HepG2 (cell line): Measurements from ENCODE around the gene STEAP1. TPM values are rescaled to one million over a fixed set of nuclear protein-coding genes. Genes with fewer than 3 reads are reported as not detected.
"Not testable (repeated sequence)": the region's sequence is repeated elsewhere in the genome, so short reads cannot be mapped to it uniquely, and the experiment has no call there.

Experiments
- ATAC-seq: fragments of 200-7000 bp; cut with Tn5 transposase; 3 replicates; pipeline ENCODE4 v1.9.1; 2020; ENCODE audit warnings: mild to moderate bottlenecking, moderate library complexity
- BruUV-seq: library from RNA; stranded (reverse); fragments of 400-500 nt; replicated peaks from 2 replicates; lab custom pipeline; 2021; lab: Mats Ljungman, UMichigan
- CTCF ChIA-PET: fragments of 300-600 bp; formaldehyde crosslinking; extraction: SDS; loops from one replicate; lab custom pipeline; 2021; ENCODE audit warnings: low total read pairs, inconsistent platforms, low intra/inter-chr PET ratio; lab: Yijun Ruan, JAX
- POLR2A ChIA-PET: fragments of 350-600 bp; sonication (Branson Sonifier 250); formaldehyde crosslinking; loops from one replicate; lab custom pipeline; 2020; ENCODE audit warnings: antibody characterized with exemption, inconsistent platforms; lab: Yijun Ruan, JAX
- DNase-seq: peaks from one replicate; pipeline ENCODE4 v3.0.0-alpha.2; 2015; ENCODE audit warnings: low spot score
- FAIRE-seq: peaks from 3 replicates; lab custom pipeline; 2011; peaks lifted over from hg19 to GRCh38; lab: Jason Lieb, UNC
- H2AFZ ChIP-seq: one replicate; pipeline ENCODE4 v1.6.1; 2011; ENCODE audit warnings: low read length, inconsistent platforms
- H3K27ac ChIP-seq: fragments of 300-600 bp; 3 replicates; pipeline ENCODE4 v1.8.0; 2011; ENCODE audit warnings: mixed run types, mild to moderate bottlenecking, mixed read lengths, low read length, inconsistent platforms; ENCODE audit not compliant: insufficient read depth; ENCODE audit errors: extremely low read length
- H3K27me3 ChIP-seq, 2 experiments: fragments of 200-600 bp in 1 of 2; 2 replicates in 1 of 2; 3 replicates in 1 of 2; pipeline versions ENCODE4 v1.6.0 to v1.8.0; 2011; ENCODE audit warnings: low read length in 2 of 2, mild to moderate bottlenecking in 2 of 2, moderate library complexity in 2 of 2, inconsistent platforms in 1 of 2; ENCODE audit not compliant: insufficient read depth in 2 of 2, control insufficient read depth in 1 of 2
- H3K36me3 ChIP-seq, 2 experiments: fragments of 200-600 bp in 1 of 2; replicated peaks in 1 of 2; 2 replicates in 1 of 2; 3 replicates in 1 of 2; pipeline versions ENCODE4 v1.5.1 to v1.8.0; 2011; ENCODE audit warnings: low read length in 2 of 2, inconsistent platforms in 1 of 2; ENCODE audit not compliant: insufficient read depth in 2 of 2, control insufficient read depth in 1 of 2
- H3K4me1 ChIP-seq: 2 replicates; pipeline ENCODE4 v1.5.1; 2012; ENCODE audit warnings: low read length, inconsistent platforms; ENCODE audit not compliant: insufficient read depth
- H3K4me2 ChIP-seq: 2 replicates; pipeline ENCODE4 v1.6.0; 2011; ENCODE audit warnings: low read depth, low read length, inconsistent platforms
- H3K4me3 ChIP-seq, 3 experiments: fragments of 200-600 bp in 1 of 3; sonication (generic), shearing (Covaris generic) in 1 of 3; replicated peaks in 1 of 3; 2 replicates each; pipeline ENCODE4 v1.5.1; 2011 to 2016; ENCODE audit warnings: low read length in 3 of 3, inconsistent platforms in 2 of 3, low read depth in 2 of 3, mild to moderate bottlenecking in 2 of 3, control low read depth in 1 of 3, mixed read lengths in 1 of 3; ENCODE audit not compliant: insufficient read depth in 1 of 3
- H3K79me2 ChIP-seq: one replicate; pipeline ENCODE4 v1.6.1; 2011; ENCODE audit warnings: low read length, inconsistent platforms; ENCODE audit not compliant: insufficient read depth
- H3K9ac ChIP-seq: 2 replicates; pipeline ENCODE4 v1.6.0; 2011; ENCODE audit warnings: mild to moderate bottlenecking, low read depth, low read length, inconsistent platforms; ENCODE audit not compliant: insufficient read depth
- H3K9me3 ChIP-seq: 2 replicates; pipeline ENCODE4 v1.5.1; 2012; ENCODE audit warnings: mild to moderate bottlenecking, low read length
- H4K20me1 ChIP-seq: 2 replicates; pipeline ENCODE4 v1.6.0; 2011; ENCODE audit warnings: inconsistent platforms, mild to moderate bottlenecking, low read length, moderate library complexity; ENCODE audit not compliant: insufficient read depth
- CBX2 ChIP-seq, 2 experiments: fragments of 200-600 bp in 1 of 2; sonication (generic); formaldehyde crosslinking in 1 of 2; IDR thresholded peaks; 2 replicates each; pipeline versions ENCODE4 v1.7.0 to v1.8.1; 2018 to 2022; ENCODE audit warnings: low read depth in 2 of 2, low read length in 1 of 2, mild to moderate bottlenecking in 1 of 2, missing genetic modification reagents in 1 of 2
- HOXA9 ChIP-seq: sonication (generic); formaldehyde crosslinking; IDR thresholded peaks from 2 replicates; pipeline ENCODE4 v1.8.1; 2022; ENCODE audit warnings: missing genetic modification reagents, mild to moderate bottlenecking, moderate library complexity, borderline replicate concordance
- RARA ChIP-seq: IDR thresholded peaks from 2 replicates; pipeline ENCODE4 v1.6.1; 2016; ENCODE audit warnings: missing genetic modification reagents, missing compliant biosample characterization
- REL ChIP-seq: sonication (generic); formaldehyde crosslinking; conservative IDR thresholded peaks from 2 replicates; pipeline ENCODE4 v1.8.0; 2022; ENCODE audit warnings: mild to moderate bottlenecking, missing genetic modification reagents, moderate library complexity
- SIX4 ChIP-seq: sonication (generic); formaldehyde crosslinking; IDR thresholded peaks from 2 replicates; pipeline ENCODE4 v1.4.0; 2020; ENCODE audit warnings: missing genetic modification reagents
- TBP ChIP-seq: sonication (generic); formaldehyde crosslinking; IDR thresholded peaks from 2 replicates; pipeline ENCODE4 v1.5.0; 2020; ENCODE audit warnings: missing genetic modification reagents
- XBP1 ChIP-seq: sonication (generic); formaldehyde crosslinking; IDR thresholded peaks from 2 replicates; pipeline ENCODE4 v1.5.0; 2020; ENCODE audit warnings: missing genetic modification reagents
- ZFP82 ChIP-seq: sonication (generic); formaldehyde crosslinking; IDR thresholded peaks from 2 replicates; pipeline ENCODE4 v1.5.1; 2020; ENCODE audit warnings: mild to moderate bottlenecking, missing genetic modification reagents, borderline replicate concordance
- ZNF205 ChIP-seq: IDR thresholded peaks from 2 replicates; pipeline ENCODE4 v1.6.1; 2018; ENCODE audit warnings: missing biosample characterization, missing genetic modification reagents
- ZNF589 ChIP-seq: sonication (generic); formaldehyde crosslinking; conservative IDR thresholded peaks from 2 replicates; pipeline ENCODE4 v1.8.0; 2022; ENCODE audit warnings: mild to moderate bottlenecking, moderate library complexity, missing genetic modification reagents
- ZNF629 ChIP-seq: sonication (generic); formaldehyde crosslinking; conservative IDR thresholded peaks from 2 replicates; pipeline ENCODE4 v1.5.0; 2020; ENCODE audit warnings: missing genetic modification reagents
- ZNF781 ChIP-seq: sonication (generic); formaldehyde crosslinking; IDR thresholded peaks from 2 replicates; pipeline ENCODE4 v1.5.1; 2020; ENCODE audit warnings: borderline replicate concordance, mild to moderate bottlenecking, missing genetic modification reagents; ENCODE audit errors: not compliant biosample characterization
- WGBS: methylation state at CpG from one replicate; pipeline ENCODE4 v1.1.6; 2017; ENCODE audit warnings: low lambda C conversion rate; 5-methylcytosine and 5-hydroxymethylcytosine counted together
- in situ Hi-C: cut with HindIII; loops from 2 replicates; pipeline ENCODE4 v1.10.0; 2017; ENCODE audit warnings: low pct_unique_long_range_greater_than_20kb; ENCODE audit not compliant: extremely low pct_ligation_motif_present
- intact Hi-C: fragments of 100-400 bp; cut with micrococcal nuclease; formaldehyde crosslinking; loops from one replicate; pipeline ENCODE4 v1.10.0; 2022; ENCODE audit not compliant: unreplicated experiment
- polyA plus RNA-seq, 8 experiments: library from polyadenylated mRNA; depleted of rRNA in 3 of 8; stranded (reverse) in 7 of 8; unstranded in 1 of 8; fragments of >200 nt; fragmentation: Illumina TruSeq in 4 of 8; extraction: Trizol in 4 of 8; gene quantifications; 2 replicates each; pipeline versions ENCODE4 v1.2.1 to v1.2.3, GENCODE V29; 2011 to 2016; ENCODE audit warnings: low read depth in 4 of 8, missing spikeins in 1 of 8, mixed read lengths in 1 of 8; ENCODE audit not compliant: insufficient read depth in 1 of 8
- total RNA-seq, 5 experiments: library from RNA; depleted of rRNA; stranded (reverse); fragments of >200 nt; fragmentation: Illumina TruSeq; extraction: Trizol; gene quantifications; 2 replicates each; pipeline ENCODE4 v1.2.3, GENCODE V29; 2016; ENCODE audit warnings: low read depth in 1 of 5
- TF ChIP-seq, protein P1 (sequence below): sonication (generic); formaldehyde crosslinking; IDR thresholded peaks from 2 replicates; pipeline ENCODE4 v1.5.0; 2020; ENCODE audit warnings: mild to moderate bottlenecking, missing genetic modification reagents
- TF ChIP-seq, protein P2 (sequence below): sonication (generic); formaldehyde crosslinking; IDR thresholded peaks from 2 replicates; pipeline ENCODE4 v1.8.1; 2022; ENCODE audit warnings: mild to moderate bottlenecking, missing genetic modification reagents

Gene STEAP1
- total and polyA plus RNA-seq, 2 of the 13 experiments (the other 11 are each of a cell fraction or from before 2014, with no cell fraction given): 23.2 to 24.2 TPM

DNA sequence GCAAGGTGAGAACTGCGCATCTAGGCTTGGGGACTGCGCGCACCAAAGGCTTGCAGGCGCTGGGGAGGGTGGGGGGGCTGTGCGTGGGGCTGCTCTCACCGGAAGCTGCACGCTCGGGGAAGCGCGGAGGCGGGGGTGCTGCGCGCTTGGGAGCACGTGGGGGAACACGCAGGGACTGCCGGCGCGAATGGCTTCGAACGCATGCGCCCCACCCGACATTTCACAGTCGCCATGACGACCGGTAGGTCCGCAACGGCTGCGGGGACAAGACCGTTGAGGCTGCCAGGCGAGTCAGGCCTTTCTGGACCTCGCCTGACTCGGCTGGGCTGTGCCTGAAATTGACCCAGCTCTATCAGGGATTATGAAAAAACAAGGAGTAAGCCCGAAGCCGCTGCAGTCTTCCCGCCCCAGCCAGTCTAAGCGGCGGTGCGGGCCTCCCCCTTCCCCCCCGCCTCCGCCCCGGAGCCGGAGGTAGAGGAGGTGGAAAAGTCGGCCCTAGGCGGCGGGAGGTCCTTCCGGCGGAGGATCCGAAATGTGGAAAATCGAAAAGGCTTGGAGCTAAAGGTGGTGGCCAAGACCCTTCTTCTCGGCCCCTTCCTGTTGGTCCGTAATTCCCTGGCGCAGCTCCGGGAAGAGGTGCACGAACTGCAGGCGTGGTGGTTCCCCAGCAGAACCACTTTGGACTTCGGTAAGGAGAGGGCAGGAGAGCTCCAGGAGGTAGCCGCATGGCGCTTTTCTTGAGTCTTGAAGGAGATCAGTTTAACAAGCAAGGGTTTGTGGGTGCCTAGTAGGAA is 34.9 kb upstream of the STEAP1 start:
- intact Hi-C loops: no loop called here

DNA sequence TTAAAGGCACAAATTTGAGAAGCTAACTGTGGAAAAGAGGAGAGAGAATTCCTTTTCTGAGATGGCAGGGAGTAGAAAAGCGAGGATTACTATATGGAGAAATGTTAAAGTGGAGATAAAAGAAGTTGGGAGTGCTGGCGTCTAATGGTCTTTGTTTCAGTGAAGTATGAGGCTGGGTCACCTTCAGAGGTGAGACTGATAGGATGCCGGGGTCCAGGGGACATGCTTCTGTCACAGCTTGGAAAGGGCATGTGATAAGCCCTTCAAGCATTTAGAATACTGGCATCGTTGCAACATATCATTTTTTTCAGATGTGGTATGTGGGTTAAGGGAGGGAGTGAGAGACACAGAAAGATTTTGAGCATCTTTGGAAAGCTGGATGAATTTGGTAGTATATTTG is 34.1 kb upstream of the STEAP1 start:
- in situ Hi-C loops, ATAC-seq, CTCF ChIA-PET, BruUV-seq, DNase-seq, H3K4me1 ChIP-seq, H3K4me3 ChIP-seq, H3K27ac ChIP-seq, H3K27me3 ChIP-seq, intact Hi-C loops, H3K9me3 ChIP-seq, H3K36me3 ChIP-seq, POLR2A ChIA-PET, FAIRE-seq, H4K20me1 ChIP-seq, H2AFZ ChIP-seq, H3K4me2 ChIP-seq, H3K9ac ChIP-seq, H3K79me2 ChIP-seq: not testable (repeated sequence)
- 12% methylated on average over 4 of the region's 4 CpGs for WGBS

More for the DNA sequence above, 34.9 kb upstream of the STEAP1 start:
- Histone ChIP-seq H3K27me3 (peaks cover 0 to 6% of the 10 kb centered on the region in 2 experiments; a peak in 1 of 5 replicates), H4K20me1 (no peaks in the 10 kb centered on the region), H3K4me3 (no peak overlapping the region; a peak in 1 of 6 replicates), H3K9me3 (no peaks in the 10 kb centered on the region), H3K36me3 (no peaks in the 10 kb centered on the region), H3K4me2 (peak overlapping the region; percentile 23; the same call in 1 of the 2 replicates), H3K9ac (no peak overlapping the region), H3K27ac (no peak overlapping the region), H3K79me2 (no peaks in the 10 kb centered on the region), H3K4me1 (no peaks in the 10 kb centered on the region), H2AFZ (no peak overlapping the region)
- FAIRE-seq (no peak), DNase-seq (no peak), ATAC-seq (peak; percentile 31; the same call in 2 of the 3 replicates)
- CTCF ChIA-PET: no interaction called here
- POLR2A ChIA-PET: no interaction called here
- BruUV-seq: no TSS peak
- TF ChIP-seq RARA: no peak
- TF ChIP-seq TBP (CRISPR knock-in tag): no peak
- TF ChIP-seq ZNF589 (CRISPR knock-in tag): no peak
- TF ChIP-seq ZNF781 (CRISPR knock-in tag): no peak
- no peak for TF ChIP-seq ZNF629 (CRISPR knock-in tag)
- TF ChIP-seq ZNF205 (CRISPR knock-in tag): no peak
- no peak for TF ChIP-seq CBX2 (IDR thresholded peaks at IDR 0.05; ENCODE audit: low read depth, low read length)
- no peak for TF ChIP-seq CBX2 (CRISPR knock-in tag; IDR thresholded peaks at IDR 0.05; ENCODE audit: low read depth)
- no peak for TF ChIP-seq XBP1
- TF ChIP-seq HOXA9 (CRISPR knock-in tag): no peak
- TF ChIP-seq, protein P1, sequence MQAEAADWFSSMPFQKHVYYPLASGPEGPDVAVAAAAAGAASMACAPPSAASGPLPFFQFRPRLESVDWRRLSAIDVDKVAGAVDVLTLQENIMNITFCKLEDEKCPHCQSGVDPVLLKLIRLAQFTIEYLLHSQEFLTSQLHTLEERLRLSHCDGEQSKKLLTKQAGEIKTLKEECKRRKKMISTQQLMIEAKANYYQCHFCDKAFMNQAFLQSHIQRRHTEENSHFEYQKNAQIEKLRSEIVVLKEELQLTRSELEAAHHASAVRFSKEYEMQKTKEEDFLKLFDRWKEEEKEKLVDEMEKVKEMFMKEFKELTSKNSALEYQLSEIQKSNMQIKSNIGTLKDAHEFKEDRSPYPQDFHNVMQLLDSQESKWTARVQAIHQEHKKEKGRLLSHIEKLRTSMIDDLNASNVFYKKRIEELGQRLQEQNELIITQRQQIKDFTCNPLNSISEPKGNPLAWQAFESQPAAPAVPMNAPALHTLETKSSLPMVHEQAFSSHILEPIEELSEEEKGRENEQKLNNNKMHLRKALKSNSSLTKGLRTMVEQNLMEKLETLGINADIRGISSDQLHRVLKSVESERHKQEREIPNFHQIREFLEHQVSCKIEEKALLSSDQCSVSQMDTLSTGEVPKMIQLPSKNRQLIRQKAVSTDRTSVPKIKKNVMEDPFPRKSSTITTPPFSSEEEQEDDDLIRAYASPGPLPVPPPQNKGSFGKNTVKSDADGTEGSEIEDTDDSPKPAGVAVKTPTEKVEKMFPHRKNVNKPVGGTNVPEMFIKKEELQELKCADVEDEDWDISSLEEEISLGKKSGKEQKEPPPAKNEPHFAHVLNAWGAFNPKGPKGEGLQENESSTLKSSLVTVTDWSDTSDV (CRISPR knock-in tag): no peak
- no peak for TF ChIP-seq SIX4
- no peak for TF ChIP-seq REL (CRISPR knock-in tag)
- TF ChIP-seq, protein P2, sequence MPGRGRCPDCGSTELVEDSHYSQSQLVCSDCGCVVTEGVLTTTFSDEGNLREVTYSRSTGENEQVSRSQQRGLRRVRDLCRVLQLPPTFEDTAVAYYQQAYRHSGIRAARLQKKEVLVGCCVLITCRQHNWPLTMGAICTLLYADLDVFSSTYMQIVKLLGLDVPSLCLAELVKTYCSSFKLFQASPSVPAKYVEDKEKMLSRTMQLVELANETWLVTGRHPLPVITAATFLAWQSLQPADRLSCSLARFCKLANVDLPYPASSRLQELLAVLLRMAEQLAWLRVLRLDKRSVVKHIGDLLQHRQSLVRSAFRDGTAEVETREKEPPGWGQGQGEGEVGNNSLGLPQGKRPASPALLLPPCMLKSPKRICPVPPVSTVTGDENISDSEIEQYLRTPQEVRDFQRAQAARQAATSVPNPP (CRISPR knock-in tag): no peak
- TF ChIP-seq ZFP82 (CRISPR knock-in tag): no peak
- in situ Hi-C loops: no loop called here
- WGBS: 27% methylated on average over 21 of the region's 58 CpGs
